K562 (cell line): ENCODE results near the gene SSU72. TPM values are rescaled to one million over a fixed set of nuclear protein-coding genes. Genes with fewer than 3 reads are reported as not detected.

Experiments
- JUN ChIP-seq, 2 experiments: sonication (generic) in 1 of 2; formaldehyde crosslinking in 1 of 2; IDR thresholded peaks; 2 replicates each; pipeline versions ENCODE4 v1.6.1 to v1.8.0; 2012 to 2022; ENCODE audit warnings: borderline replicate concordance in 2 of 2, mild to moderate bottlenecking in 2 of 2, improper control_type of control experiment in 1 of 2, low read depth in 1 of 2, low read length in 1 of 2, missing genetic modification reagents in 1 of 2
- RFX7 ChIP-seq: fragments of 250-450 bp; sonication (Bioruptor Pico); IDR thresholded peaks from 2 replicates; pipeline ENCODE4 v1.5.1; 2021; ENCODE audit warnings: mild to moderate bottlenecking
- ZNF445 ChIP-seq: fragments of 250-450 bp; sonication (Bioruptor Pico); IDR thresholded peaks from 2 replicates; pipeline ENCODE4 v1.4.0; 2020; ENCODE audit warnings: low read depth, mild to moderate bottlenecking, moderate library complexity
- ZNF583 ChIP-seq: fragments of 250-450 bp; sonication (Bioruptor Pico); IDR thresholded peaks from 2 replicates; pipeline ENCODE4 v1.4.0; 2020
- ZNF766 ChIP-seq: fragments of 200-800 bp; sonication (Bioruptor generic); conservative IDR thresholded peaks from 2 replicates; pipeline ENCODE4 v1.6.1; 2016; ENCODE audit warnings: missing genetic modification characterization, missing compliant biosample characterization
- polyA plus RNA-seq, 8 experiments: library from polyadenylated mRNA; depleted of rRNA in 4 of 8; stranded (reverse) in 5 of 8; unstranded in 3 of 8; fragments of >200 nt; fragmentation: Nextera tagmentation in 2 of 8; fragmentation: Illumina TruSeq in 1 of 8; extraction: Ambion mirVana in 2 of 8; extraction: Trizol in 1 of 8; gene quantifications; 2 replicates each; pipeline versions ENCODE4 v1.2.1 to v1.2.3, GENCODE V29; 2011 to 2014; ENCODE audit warnings: inconsistent platforms in 1 of 8, missing spikeins in 1 of 8
- total RNA-seq, 7 experiments: library from RNA; depleted of rRNA in 6 of 7; stranded (reverse); fragments of >200 nt in 6 of 7; fragmentation: Illumina TruSeq in 2 of 7; extraction: Trizol in 2 of 7; gene quantifications; 2 replicates each; pipeline versions ENCODE4 v1.2.1 to v1.2.3, GENCODE V29; 2011 to 2021; ENCODE audit warnings: low replicate concordance in 1 of 7
- TF ChIP-seq, protein P1 (sequence below): fragments of 250-450 bp; sonication (Bioruptor Pico); IDR thresholded peaks from 2 replicates; pipeline ENCODE4 v1.8.0; 2021; ENCODE audit warnings: moderate library complexity, mild to moderate bottlenecking, inconsistent platforms
- TF ChIP-seq, protein P2 (sequence below): fragments of 250-450 bp; sonication (Bioruptor Pico); IDR thresholded peaks from 2 replicates; pipeline ENCODE4 v1.5.0; 2020; ENCODE audit warnings: mild to moderate bottlenecking
- TF ChIP-seq, protein P3 (sequence below): fragments of 450-650 bp; IDR thresholded peaks from 2 replicates; pipeline ENCODE4 v1.6.1; 2016; ENCODE audit warnings: mild to moderate bottlenecking, moderate library complexity
- TF ChIP-seq, protein P4 (sequence below): sonication (generic); formaldehyde crosslinking; IDR thresholded peaks from 2 replicates; pipeline ENCODE4 v1.8.1; 2023; ENCODE audit warnings: mild to moderate bottlenecking, missing genetic modification reagents

Gene SSU72
- total and polyA plus RNA-seq, 9 of the 15 experiments (the other 6 are each of a cell fraction or from before 2014, with no cell fraction given) = 70.8 to 201 (median 94.6) TPM

DNA sequence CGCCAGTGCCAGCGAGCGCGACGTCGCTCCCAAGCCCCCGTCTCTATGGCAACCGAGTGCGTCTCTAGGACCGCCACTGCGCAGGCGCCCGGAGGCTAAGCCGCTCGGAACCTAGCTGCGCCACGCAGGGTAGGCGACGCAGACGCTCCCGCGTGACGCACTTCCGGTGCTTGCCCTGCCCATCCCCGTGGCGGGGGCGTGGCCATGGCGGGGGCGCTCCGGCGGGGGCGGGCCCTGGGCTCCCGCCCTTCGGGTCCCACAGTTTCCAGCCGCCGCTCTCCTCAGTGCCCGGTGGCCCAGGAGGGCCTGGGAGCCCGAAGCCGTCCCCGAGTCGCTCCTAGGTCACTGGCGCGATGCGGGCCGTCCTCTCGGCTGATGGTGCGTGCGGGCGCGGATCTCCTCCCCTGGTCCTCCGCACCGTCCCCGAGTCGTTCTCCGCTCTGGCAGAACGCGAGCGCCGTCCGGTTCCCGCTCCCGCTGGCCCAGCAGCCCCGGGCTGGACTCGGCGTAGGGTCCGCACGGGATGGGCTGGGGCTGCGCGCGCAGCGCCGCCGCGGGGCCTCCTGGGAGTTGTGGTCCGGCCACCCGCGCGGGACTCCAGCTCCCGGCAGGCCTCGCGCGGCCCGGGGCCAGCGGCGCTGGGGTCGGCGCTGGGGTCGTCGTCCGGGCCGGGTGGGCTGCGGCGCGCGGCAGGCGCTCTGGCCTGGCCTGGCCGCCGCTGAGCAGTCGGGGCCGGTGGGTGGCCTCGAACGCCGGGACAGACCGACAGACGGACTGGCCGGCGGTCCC, 40.8 kb upstream of the SSU72 start, which contains the start of gene MIB2 (continued):
- peak; percentile 61; the same call in 1 of the 2 replicates for TF ChIP-seq JUN (IDR thresholded peaks at IDR 0.05; ENCODE audit: borderline replicate concordance, low read depth, low read length)
- no peak for TF ChIP-seq JUN (CRISPR knock-in tag; IDR thresholded peaks at IDR 0.05; ENCODE audit: borderline replicate concordance)
- no peak for TF ChIP-seq ZNF583 (CRISPR knock-in tag)
- TF ChIP-seq, protein P1, sequence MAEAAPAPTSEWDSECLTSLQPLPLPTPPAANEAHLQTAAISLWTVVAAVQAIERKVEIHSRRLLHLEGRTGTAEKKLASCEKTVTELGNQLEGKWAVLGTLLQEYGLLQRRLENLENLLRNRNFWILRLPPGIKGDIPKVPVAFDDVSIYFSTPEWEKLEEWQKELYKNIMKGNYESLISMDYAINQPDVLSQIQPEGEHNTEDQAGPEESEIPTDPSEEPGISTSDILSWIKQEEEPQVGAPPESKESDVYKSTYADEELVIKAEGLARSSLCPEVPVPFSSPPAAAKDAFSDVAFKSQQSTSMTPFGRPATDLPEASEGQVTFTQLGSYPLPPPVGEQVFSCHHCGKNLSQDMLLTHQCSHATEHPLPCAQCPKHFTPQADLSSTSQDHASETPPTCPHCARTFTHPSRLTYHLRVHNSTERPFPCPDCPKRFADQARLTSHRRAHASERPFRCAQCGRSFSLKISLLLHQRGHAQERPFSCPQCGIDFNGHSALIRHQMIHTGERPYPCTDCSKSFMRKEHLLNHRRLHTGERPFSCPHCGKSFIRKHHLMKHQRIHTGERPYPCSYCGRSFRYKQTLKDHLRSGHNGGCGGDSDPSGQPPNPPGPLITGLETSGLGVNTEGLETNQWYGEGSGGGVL (CRISPR knock-in tag) = no peak
- TF ChIP-seq, protein P2, sequence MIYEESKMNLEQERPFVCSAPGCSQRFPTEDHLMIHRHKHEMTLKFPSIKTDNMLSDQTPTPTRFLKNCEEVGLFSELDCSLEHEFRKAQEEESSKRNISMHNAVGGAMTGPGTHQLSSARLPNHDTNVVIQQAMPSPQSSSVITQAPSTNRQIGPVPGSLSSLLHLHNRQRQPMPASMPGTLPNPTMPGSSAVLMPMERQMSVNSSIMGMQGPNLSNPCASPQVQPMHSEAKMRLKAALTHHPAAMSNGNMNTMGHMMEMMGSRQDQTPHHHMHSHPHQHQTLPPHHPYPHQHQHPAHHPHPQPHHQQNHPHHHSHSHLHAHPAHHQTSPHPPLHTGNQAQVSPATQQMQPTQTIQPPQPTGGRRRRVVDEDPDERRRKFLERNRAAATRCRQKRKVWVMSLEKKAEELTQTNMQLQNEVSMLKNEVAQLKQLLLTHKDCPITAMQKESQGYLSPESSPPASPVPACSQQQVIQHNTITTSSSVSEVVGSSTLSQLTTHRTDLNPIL (CRISPR knock-in tag) = no peak
- no peak for TF ChIP-seq ZNF445 (CRISPR knock-in tag)
- 0 out of 2 replicates have a peak, but pooled peaks have one; percentile 47 for TF ChIP-seq ZNF766 (CRISPR knock-in tag)
- TF ChIP-seq, protein P3, sequence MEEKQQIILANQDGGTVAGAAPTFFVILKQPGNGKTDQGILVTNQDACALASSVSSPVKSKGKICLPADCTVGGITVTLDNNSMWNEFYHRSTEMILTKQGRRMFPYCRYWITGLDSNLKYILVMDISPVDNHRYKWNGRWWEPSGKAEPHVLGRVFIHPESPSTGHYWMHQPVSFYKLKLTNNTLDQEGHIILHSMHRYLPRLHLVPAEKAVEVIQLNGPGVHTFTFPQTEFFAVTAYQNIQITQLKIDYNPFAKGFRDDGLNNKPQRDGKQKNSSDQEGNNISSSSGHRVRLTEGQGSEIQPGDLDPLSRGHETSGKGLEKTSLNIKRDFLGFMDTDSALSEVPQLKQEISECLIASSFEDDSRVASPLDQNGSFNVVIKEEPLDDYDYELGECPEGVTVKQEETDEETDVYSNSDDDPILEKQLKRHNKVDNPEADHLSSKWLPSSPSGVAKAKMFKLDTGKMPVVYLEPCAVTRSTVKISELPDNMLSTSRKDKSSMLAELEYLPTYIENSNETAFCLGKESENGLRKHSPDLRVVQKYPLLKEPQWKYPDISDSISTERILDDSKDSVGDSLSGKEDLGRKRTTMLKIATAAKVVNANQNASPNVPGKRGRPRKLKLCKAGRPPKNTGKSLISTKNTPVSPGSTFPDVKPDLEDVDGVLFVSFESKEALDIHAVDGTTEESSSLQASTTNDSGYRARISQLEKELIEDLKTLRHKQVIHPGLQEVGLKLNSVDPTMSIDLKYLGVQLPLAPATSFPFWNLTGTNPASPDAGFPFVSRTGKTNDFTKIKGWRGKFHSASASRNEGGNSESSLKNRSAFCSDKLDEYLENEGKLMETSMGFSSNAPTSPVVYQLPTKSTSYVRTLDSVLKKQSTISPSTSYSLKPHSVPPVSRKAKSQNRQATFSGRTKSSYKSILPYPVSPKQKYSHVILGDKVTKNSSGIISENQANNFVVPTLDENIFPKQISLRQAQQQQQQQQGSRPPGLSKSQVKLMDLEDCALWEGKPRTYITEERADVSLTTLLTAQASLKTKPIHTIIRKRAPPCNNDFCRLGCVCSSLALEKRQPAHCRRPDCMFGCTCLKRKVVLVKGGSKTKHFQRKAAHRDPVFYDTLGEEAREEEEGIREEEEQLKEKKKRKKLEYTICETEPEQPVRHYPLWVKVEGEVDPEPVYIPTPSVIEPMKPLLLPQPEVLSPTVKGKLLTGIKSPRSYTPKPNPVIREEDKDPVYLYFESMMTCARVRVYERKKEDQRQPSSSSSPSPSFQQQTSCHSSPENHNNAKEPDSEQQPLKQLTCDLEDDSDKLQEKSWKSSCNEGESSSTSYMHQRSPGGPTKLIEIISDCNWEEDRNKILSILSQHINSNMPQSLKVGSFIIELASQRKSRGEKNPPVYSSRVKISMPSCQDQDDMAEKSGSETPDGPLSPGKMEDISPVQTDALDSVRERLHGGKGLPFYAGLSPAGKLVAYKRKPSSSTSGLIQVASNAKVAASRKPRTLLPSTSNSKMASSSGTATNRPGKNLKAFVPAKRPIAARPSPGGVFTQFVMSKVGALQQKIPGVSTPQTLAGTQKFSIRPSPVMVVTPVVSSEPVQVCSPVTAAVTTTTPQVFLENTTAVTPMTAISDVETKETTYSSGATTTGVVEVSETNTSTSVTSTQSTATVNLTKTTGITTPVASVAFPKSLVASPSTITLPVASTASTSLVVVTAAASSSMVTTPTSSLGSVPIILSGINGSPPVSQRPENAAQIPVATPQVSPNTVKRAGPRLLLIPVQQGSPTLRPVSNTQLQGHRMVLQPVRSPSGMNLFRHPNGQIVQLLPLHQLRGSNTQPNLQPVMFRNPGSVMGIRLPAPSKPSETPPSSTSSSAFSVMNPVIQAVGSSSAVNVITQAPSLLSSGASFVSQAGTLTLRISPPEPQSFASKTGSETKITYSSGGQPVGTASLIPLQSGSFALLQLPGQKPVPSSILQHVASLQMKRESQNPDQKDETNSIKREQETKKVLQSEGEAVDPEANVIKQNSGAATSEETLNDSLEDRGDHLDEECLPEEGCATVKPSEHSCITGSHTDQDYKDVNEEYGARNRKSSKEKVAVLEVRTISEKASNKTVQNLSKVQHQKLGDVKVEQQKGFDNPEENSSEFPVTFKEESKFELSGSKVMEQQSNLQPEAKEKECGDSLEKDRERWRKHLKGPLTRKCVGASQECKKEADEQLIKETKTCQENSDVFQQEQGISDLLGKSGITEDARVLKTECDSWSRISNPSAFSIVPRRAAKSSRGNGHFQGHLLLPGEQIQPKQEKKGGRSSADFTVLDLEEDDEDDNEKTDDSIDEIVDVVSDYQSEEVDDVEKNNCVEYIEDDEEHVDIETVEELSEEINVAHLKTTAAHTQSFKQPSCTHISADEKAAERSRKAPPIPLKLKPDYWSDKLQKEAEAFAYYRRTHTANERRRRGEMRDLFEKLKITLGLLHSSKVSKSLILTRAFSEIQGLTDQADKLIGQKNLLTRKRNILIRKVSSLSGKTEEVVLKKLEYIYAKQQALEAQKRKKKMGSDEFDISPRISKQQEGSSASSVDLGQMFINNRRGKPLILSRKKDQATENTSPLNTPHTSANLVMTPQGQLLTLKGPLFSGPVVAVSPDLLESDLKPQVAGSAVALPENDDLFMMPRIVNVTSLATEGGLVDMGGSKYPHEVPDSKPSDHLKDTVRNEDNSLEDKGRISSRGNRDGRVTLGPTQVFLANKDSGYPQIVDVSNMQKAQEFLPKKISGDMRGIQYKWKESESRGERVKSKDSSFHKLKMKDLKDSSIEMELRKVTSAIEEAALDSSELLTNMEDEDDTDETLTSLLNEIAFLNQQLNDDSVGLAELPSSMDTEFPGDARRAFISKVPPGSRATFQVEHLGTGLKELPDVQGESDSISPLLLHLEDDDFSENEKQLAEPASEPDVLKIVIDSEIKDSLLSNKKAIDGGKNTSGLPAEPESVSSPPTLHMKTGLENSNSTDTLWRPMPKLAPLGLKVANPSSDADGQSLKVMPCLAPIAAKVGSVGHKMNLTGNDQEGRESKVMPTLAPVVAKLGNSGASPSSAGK = no peak
- TF ChIP-seq, protein P4, sequence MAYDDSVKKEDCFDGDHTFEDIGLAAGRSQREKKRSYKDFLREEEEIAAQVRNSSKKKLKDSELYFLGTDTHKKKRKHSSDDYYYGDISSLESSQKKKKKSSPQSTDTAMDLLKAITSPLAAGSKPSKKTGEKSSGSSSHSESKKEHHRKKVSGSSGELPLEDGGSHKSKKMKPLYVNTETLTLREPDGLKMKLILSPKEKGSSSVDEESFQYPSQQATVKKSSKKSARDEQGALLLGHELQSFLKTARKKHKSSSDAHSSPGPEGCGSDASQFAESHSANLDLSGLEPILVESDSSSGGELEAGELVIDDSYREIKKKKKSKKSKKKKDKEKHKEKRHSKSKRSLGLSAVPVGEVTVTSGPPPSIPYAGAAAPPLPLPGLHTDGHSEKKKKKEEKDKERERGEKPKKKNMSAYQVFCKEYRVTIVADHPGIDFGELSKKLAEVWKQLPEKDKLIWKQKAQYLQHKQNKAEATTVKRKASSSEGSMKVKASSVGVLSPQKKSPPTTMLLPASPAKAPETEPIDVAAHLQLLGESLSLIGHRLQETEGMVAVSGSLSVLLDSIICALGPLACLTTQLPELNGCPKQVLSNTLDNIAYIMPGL (CRISPR knock-in tag) = peak; percentile 76; the same call in 1 of the 2 replicates
- no peak for TF ChIP-seq RFX7 (CRISPR knock-in tag)
